Measurements from ENCODE around the gene NAGPA.
"Not testable (repeated sequence)": the region's sequence is repeated elsewhere in the genome, so short reads cannot be mapped to it uniquely, and the experiment has no call there.

Gene NAGPA, protein sequence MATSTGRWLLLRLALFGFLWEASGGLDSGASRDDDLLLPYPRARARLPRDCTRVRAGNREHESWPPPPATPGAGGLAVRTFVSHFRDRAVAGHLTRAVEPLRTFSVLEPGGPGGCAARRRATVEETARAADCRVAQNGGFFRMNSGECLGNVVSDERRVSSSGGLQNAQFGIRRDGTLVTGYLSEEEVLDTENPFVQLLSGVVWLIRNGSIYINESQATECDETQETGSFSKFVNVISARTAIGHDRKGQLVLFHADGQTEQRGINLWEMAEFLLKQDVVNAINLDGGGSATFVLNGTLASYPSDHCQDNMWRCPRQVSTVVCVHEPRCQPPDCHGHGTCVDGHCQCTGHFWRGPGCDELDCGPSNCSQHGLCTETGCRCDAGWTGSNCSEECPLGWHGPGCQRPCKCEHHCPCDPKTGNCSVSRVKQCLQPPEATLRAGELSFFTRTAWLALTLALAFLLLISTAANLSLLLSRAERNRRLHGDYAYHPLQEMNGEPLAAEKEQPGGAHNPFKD

DNA sequence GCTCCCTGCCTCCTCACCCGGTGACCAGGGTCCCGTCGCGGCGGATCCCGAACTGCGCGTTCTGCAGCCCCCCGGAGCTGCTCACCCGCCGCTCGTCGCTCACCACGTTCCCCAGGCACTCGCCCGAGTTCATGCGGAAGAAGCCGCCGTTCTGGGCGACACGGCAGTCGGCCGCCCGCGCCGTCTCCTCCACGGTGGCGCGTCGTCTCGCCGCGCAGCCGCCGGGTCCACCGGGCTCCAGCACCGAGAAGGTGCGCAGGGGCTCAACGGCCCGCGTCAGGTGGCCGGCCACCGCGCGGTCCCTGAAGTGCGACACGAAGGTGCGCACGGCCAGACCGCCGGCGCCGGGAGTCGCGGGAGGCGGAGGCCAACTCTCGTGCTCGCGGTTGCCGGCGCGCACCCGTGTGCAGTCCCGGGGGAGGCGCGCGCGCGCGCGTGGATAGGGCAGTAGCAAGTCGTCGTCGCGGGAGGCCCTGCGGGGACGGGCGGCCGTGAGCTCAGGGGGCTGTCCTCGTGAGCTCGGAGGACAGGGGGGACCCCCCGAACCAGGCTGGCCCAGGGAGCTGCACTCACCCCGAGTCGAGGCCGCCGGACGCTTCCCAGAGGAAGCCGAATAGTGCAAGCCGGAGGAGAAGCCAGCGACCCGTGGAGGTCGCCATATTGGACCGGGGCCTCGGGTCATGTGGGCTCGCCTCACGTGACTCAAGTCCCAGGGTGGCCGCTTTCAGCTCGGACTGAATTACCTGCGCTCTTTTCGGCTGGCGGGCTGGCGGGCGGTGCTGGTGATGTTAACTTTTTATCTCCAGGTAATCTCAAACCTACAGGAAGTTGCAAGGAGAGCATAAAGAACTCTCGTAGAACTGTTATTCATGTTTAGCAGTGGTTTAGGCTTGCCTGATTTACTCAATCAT, at the start of gene NAGPA:
TSS of gene NAGPA (minus strand) at position 680 of the 911 bp plus-strand sequence. CDS start at position 659, 21 bp downstream.
- peak; percentile 60 for DNase-seq (ENCODE audit: low read depth)

DNA sequence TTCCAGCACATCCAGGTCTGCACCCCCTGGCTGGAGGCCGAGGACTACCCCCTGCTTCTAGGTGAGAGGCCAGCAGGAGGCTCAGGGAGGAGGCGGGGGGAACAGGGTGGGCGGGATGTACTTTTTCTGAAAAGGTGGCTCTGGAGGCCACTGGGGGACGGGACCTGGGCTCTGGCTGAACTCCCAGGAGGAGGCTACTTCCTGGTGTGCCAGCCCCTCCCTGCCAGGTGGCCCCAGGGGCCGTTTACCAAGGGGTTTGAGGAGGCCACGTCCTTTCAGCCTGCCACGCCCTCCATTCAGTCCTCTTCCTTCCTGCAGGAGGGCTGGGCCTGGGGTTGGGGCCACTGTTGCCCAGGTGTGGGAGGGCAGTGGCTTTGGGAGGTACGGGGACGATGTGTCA, 47.3 kb upstream of the NAGPA start:
- DNase-seq (ENCODE audit: low read depth) = not testable (repeated sequence)

DNA sequence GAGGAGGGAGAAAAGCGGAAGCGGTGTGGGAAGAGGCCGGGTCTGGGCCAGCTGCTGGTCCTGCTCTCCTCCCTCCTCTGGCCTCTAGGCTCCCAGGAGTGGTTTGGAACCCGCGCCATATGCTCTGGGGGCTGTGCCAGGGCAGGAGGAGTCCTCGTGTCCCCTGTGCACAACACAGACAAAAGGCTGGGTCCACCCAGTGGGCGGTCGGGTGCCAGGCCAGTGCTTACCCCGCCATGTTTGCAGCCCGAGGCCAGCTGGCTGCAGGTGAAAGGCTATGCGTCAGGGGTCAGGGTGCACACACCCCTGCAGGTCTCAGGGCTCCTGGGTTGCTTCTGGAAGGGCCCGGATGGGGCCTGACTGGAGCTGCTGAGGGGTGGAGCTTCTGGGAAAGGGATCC, 46.7 kb upstream of the NAGPA start:
- not testable (repeated sequence) for DNase-seq (ENCODE audit: low read depth)

DNA sequence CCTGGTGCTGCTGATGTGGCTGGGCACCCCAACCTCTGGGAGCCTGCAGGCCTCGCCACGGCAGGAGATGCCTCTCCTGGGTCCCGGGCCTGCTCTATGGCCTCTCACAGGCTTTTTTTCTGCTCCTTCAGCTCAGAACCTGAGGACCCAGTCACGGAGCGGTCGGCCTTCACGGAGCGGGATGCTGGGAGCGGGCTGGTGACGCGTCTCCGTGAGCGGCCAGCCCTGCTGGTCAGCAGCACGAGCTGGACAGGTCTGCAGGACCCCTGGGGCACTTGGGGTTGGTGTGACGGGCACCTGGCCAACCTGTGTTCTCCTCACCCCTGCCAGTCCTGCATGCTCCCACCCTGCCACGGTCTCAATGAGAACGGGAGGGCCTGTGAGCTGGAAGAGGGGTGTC, 44.9 kb upstream of the NAGPA start:
- DNase-seq (ENCODE audit: low read depth) = no peak

DNA sequence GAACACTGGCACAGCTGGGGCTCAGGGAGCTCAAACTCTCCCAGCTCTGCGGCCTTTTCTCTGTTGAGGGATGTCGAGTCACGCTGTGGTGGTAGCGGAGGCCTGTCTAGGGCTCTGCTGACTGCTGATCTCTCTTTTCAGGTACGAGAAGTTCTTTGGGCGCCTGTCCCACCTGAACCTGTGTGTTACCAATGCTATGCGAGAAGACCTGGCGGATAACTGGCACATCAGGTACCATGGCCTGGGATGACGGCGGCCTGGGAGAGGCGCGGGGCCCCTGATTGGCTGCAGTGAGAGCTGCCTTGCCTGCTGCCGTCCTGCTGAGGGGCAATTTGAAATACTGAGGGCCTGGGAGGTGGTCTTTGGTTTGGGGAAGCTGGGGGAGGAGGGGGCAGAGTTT, 43.6 kb upstream of the NAGPA start:
- DNase-seq (ENCODE audit: low read depth) = no peak

DNA sequence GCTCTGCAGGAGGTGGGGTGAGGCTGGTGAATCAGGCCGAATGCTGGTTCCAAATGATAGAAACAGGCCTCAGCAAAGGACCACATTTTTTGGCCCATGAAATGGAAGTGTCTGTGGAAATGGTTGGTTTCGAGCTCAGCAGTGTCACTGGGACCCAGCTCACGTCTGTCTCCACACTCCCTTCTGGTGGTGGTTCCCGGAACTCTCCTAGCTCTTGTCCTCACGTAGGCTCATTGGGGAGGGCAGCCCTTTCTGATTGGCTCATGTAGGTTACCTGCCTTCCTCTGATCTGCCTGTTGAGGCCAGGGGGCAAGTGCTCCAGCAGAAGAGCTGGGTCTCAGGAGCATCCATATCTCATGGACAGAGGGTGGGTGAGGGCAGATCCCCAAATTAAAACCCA, 41.9 kb upstream of the NAGPA start:
- no peak for DNase-seq (ENCODE audit: low read depth)

DNA sequence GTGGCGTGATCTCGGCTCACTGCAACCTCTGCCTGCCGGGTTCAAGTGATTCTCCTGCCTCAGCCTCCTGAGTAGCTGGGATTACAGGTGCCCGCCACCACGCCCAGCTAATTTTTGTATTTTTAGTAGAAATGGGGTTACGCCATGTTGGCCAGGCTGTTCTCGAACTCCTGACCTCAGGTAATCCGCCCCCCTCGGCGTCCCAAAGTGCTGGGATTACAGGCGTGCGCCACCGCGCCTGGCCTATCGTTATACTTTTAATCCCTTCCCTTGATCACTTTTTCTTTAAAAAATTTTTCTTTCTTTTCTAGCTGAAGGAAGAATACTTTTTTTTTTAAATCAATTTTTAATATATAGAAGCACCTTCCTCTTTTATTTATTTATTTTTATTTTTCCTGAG, 40.0 kb upstream of the NAGPA start:
- not testable (repeated sequence) for DNase-seq (ENCODE audit: low read depth)

DNA sequence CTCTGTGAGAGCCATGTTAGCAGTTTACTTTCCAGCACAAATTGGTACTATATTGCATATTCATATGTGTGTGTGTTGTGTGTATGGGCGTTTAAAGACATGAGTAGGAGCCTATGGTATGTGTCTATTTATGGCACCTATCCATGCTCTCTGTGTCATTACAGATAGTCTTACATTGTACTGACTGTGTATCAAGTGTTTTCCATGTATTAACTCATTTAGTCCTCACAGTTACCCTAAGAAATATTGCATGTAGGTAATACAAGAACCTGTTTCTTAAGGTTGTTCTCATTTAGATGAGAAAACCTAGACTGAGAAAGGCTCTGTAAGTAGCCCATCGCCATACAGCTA, 39.5 kb upstream of the NAGPA start:
- DNase-seq (ENCODE audit: low read depth) = no peak

DNA sequence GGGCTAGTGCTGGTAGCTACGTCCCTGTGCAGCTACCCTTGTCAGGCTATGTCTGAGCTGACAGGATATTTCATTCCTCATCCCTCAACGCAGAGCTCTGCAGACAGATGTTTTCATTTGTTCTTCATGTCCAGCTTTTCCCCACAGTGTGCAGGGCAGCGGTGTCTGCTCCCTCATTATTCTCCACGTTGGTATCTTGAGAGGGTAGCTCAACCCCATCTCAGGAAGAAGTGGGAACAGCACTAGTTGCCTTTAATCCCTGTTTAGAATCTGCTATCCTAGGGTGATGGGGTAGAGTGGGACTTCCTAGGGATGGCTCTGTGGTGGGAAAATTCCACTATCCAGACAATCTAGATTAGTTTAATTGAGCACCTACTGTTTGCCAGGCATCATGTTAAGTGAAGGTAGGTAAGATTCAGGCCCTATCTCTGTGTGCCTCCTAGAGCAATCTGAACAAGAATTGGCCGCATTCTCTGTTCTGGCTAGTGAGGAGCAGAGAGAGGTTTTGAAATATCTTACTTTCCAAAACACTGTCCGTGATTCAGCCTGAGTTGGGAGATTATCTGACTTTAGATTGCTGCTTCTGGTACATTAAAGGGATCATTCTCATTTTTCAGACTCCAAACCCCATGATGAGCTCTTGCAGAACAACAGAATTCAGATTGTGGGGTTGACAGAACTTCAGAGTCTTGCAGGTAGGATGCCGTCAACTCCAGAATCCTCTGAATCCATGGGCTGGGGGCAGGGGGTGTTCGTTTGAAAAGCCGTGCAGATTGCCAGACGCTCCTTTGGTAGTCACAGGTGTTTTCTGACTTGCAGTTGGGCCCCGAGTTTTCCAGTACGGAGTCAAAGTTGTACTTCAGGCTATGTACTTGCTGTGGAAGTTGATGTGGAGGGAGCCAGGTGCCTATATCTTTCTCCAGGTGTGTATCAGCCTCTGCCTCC, 38.9 kb upstream of the NAGPA start:
- DNase-seq (ENCODE audit: low read depth) = no peak

DNA sequence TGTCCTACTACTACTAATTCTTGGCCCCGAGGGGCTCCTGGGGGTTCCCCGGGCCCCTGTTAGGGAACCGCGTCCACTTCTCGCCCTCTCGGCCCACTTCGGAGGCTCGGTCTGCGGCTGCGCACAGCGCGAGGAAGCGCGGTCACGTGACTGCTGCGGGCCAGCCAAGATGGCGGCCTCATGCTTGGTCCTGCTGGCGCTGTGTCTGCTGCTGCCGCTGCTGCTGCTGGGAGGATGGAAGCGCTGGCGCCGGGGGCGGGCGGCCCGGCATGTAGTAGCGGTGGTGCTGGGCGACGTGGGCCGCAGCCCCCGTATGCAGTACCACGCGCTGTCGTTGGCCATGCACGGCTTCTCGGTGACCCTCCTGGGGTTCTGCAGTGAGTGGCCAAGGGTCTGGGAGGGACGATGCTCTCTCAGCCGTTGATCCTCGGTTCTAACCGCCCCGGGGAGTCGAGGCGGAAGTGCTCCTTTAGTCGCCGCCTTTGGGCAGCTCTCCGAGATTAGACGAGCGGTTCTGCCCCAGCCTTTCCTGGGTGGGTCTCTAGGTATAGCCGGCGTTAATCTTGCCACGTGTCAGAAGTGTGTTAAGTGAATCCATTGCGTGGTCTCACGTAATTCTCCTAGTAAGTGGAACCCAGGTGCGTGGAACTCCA, 38.1 kb upstream of the NAGPA start, which contains the start of gene ALG1:
TSS of gene ALG1 (plus strand) at position 163 of the 653 bp plus-strand sequence. CDS start at position 170, 7 bp downstream.
- peak; percentile 78 for DNase-seq (ENCODE audit: low read depth)

DNA sequence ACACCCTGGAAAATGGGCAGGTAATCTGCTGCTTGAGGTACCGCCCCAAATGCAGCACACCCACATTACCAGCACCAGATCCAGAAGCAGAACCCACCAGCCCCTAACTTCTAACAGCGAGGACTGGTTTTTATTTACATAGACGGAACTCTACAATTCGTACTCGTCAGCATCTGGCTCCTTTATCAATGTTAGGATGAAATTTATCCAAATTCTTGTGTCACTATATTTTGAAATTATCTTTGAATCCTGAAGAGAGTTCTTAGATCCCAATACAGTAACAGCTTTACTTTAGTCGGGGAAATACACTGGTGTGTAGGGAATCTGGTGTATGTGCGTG, 37.6 kb upstream of the NAGPA start:
- no peak for DNase-seq (ENCODE audit: low read depth)

DNA sequence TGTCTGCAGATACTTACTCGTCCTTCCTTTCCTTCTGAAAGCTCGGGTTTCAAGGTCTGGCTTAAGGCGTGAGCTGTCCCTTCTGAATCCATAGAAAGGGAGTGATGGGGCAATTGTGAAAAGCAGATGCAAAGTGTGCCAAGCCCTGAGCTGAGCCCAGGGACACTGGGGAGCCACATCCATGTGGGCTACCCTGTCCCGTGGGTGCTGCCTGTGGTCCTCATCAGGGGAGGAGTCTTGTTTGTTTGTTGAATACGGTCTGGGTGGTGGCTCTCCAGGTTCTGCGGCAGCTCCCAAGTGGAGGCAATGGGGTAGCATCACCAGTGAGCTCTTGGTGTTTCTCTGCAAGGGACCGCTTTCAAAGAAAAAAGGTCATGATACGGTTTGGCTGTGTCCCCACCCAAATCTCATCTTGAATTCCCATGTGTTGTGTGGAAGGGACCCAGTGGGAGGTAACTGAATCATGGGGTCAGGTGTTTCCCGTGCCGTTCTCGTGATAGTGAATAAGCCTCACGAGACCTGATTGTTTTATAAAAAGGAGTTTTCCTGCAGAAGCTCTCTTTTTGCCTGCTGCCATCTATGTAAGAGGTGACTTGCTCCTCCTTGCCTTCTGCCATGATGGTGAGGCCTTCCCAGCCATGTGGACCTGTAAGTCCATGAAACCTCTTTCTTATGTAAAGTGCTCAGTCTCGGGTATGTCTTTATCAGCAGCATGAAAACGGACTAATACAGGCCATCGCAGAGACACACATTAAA, 36.9 kb upstream of the NAGPA start:
- no peak for DNase-seq (ENCODE audit: low read depth)

DNA sequence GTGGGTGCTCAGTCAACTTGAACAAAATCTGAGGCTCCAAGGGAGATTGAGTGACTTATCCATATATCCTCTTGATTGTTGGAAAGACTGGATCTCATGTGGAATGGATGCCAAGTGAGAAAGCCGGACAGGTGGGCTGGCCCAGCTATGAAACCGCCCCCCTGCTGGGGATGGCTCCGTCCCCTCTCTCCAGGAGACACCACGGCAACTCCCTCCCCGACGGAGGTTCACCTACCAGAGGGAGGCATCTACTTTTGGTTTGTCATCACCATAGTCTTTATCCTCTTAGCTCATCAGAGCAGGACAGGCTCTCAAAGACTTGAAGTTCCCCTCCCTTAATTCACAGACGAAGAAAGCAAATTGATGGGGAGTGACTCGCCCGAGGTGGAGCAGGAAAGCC, 36.1 kb upstream of the NAGPA start:
- no peak for DNase-seq (ENCODE audit: low read depth)

DNA sequence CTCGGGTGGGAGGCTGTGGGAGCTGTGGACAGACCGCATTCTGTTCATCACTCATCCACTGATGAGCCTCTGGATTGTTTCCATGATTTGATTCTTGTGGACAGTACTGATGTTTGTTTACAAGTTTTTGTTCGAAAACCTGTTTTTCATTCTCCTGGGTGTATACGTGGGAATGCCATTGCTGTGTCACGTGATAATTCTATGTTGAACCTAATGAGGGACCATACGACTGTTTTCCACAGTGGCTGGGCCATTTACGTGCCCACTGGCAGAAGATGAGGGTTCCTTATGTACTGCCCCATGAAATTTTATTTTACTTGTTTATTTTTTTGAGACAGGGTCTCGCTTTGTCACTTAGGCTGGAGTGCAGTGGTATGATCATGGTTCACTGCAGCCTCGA, 35.3 kb upstream of the NAGPA start:
- DNase-seq (ENCODE audit: low read depth) = no peak

DNA sequence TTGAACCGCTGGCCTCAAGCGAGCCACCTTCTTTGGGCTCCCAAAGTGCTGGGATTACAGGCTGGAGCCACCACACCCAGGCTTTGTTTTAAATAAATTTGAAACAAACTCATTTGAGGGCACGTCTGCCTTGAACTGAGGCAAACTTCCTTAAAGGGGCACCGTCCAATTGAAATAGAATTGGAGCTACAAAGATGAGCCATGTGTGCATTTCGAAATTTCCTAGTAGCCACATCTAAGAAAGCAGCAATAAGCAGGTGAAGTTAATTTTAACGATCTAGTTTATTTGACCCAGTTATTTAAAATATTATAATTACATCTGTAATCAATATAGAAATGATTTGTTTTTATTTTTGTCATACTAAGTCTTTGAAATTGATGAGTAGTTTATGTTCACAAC, 32.8 kb upstream of the NAGPA start:
- no peak for DNase-seq (ENCODE audit: low read depth)

DNA sequence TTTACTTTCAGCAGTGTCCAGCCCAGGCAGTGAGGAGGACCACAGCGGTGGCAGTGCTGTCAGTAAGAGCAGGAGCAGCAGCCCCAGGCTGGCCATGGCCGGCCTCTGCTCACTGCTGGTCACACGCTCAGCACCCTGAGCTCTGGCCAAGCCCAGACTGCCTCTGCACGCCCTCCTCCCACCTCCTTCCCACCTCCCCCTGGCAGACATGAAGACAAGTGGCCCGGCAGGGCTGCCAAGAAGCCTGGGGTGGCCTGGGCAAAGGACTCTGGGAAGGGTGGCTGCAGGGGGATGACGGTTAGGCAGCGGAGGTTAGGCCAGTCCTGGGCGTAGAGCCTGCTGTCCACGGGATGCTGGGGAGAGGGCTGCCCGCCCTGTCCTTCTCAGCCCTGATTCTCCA, 32.1 kb upstream of the NAGPA start, which contains the start of gene C16orf89:
TSS of gene C16orf89 (minus strand) at position 144 of the 400 bp plus-strand sequence. CDS start at position 96, 48 bp downstream.
- no peak for DNase-seq (ENCODE audit: low read depth)

DNA sequence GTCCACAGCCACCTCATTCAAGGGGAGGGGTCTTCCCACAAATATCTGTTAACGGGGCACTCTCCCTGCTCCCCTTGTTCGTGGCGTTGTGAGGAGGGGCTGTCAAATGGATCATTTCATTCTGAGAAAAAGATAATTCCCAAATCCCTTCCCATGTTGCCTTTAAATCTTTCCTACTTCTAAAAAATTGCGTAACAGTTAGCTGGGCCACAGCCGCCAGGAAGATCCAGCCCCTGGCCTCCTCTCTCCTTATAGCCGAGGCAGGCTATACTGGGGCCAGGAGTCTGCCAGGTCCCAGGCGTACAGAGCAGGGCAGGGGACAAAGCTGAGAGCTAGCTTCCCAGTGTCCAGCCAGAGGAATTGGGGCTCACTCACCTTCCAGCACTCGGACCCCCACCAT, 31.6 kb upstream of the NAGPA start:
- DNase-seq (ENCODE audit: low read depth) = no peak

DNA sequence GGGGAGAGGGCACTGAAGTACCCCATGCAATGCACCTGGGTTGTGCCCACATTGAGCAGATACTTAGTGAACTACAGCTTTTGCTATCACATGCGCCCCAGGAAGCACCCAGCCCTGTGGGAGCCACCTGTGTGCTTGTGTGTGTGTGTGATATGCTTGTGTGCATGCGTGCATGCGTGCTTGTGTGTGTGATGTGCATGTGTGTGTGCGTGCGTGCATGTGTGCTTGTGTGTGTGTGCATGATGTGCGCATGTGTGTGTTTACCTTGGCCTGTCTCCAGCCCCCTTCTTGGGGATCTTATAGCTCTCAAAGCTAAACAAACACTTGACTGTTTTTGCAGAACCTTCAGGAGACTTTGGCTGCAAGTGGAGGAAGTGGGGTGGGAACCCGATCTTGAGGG, 31.2 kb upstream of the NAGPA start:
- DNase-seq (ENCODE audit: low read depth) = no peak

DNA sequence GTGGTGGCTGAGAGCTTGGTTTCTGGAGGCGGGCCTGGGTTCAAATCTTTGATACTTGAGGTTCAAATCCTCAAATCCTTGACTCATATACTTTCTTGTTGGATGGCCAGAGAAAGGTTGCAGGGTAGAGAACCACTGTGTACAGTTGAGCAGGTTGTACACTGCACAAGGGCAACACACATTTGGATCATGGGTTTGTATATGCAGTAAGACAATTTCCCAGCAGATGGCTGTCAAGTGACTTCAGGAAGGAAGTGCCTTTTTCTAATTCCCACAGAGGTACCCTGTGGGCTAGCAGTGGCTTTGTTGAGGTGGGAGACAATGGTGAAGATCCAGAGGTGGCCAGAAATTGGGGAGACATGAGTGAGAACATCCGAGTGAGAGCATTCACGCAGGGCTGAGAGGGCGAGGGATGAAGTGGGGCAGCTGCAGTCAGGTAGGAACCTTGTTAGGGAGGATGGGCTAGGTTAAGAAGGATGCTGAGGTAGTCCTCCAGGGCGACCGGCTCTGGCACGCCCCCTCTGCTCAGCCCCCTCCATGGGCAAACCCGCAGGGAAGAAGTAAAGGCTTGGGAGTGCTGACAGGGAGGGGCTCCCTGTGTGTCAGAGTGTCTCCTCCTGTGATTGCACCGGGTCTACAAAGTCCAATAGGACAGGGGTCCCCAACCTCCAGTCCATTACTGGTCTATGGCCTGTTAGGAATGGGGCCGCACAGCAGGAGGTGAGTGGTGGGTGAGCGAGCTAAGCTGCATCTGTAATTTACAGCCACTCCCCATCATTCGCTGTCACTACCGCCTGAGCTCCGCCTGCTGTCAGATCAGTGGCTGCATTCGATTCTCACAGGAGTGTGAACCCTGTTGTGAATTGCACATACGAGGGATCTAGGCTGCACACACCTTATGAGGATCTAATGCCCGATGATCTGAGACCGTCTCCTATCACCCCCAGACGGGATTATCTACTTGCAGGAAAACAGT, 29.3 kb upstream of the NAGPA start:
- no peak for DNase-seq (ENCODE audit: low read depth)

All from stimulated activated CD8-positive, alpha-beta memory T cell treated with anti-CD3 and anti-CD28 coated beads, Interleukin-15, amount 100 ng/mL, for 24 hours (primary cell).